Omental fat pad (tissue), 4 donors: ENCODE measurements around the gene KIF3B. TPM values are rescaled to one million over a fixed set of nuclear protein-coding genes. Genes with fewer than 3 reads are reported as not detected.
"Not testable (repeated sequence)": the region's sequence is repeated elsewhere in the genome, so short reads cannot be mapped to it uniquely, and the experiment has no call there.

Experiments used
- ATAC-seq: fragments of 150-250 bp; one replicate; pipeline ENCODE4 v1.9.1; 2016; ENCODE audit warnings: mild to moderate bottlenecking, moderate library complexity; ENCODE audit not compliant: low FRiP score
- DNase-seq: peaks from one replicate; pipeline ENCODE4 v3.0.0-alpha.2; 2019; ENCODE audit warnings: low spot score
- total RNA-seq, 4 donors: library from RNA; depleted of rRNA; stranded (reverse); fragments of >200 nt; gene quantifications; one replicate each; pipeline ENCODE4 v1.1.0, GENCODE V29; 2016
- TF ChIP-seq, protein P1 (sequence below), 3 donors: fragments of 450-650 bp; IDR thresholded peaks; one replicate each; pipeline ENCODE4 v1.5.1; 2016 to 2017; ENCODE audit warnings: antibody characterized with exemption in 3 of 3, mild to moderate bottlenecking in 3 of 3, moderate library complexity in 2 of 3

KIF3B gene
- total RNA-seq, 4 donors from 2014 or later = 19.9 to 25.4 (median 22.7) TPM

GRCh38 chr20:32350421-32350820 lies 73.0 kb downstream of the KIF3B start:
- no peak for ATAC-seq

DNA sequence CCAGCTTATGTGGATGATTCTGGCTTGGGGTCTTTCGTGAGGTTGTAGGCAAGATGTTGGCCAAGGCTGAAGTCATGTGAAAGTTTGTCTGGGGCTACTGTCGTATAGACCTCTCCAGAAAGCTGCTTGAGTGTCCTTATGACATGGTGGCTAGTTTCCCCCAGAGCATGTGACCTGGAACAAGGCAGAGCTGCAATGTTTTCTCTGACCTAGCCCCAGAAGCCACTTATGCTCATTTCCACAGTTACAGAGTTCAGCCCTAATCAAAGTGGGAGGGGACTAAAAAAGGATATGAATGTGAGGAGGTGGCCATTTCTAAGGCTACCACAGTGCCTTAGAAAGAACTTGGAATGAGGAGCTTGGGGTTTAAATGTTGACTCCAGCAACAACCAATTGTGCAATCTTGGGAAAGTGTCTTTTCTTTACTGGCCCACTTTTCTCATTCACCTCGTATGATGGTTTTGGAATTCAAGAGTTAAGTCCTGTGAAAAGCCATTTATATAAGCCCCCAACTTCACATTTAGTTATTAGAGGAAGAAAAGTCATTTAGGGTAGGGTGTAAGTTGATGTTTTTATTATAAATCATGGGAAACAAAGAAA lies 74.8 kb downstream of the KIF3B start:
- no peak for ATAC-seq
- TF ChIP-seq, protein P1, sequence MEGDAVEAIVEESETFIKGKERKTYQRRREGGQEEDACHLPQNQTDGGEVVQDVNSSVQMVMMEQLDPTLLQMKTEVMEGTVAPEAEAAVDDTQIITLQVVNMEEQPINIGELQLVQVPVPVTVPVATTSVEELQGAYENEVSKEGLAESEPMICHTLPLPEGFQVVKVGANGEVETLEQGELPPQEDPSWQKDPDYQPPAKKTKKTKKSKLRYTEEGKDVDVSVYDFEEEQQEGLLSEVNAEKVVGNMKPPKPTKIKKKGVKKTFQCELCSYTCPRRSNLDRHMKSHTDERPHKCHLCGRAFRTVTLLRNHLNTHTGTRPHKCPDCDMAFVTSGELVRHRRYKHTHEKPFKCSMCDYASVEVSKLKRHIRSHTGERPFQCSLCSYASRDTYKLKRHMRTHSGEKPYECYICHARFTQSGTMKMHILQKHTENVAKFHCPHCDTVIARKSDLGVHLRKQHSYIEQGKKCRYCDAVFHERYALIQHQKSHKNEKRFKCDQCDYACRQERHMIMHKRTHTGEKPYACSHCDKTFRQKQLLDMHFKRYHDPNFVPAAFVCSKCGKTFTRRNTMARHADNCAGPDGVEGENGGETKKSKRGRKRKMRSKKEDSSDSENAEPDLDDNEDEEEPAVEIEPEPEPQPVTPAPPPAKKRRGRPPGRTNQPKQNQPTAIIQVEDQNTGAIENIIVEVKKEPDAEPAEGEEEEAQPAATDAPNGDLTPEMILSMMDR (IDR thresholded peaks at IDR 0.05) = no peak

More at GRCh38 chr20:32350421-32350820, 73.0 kb downstream of the KIF3B start:
- TF ChIP-seq, protein P1 (IDR thresholded peaks at IDR 0.05) = no peak
- no peak for DNase-seq

DNA sequence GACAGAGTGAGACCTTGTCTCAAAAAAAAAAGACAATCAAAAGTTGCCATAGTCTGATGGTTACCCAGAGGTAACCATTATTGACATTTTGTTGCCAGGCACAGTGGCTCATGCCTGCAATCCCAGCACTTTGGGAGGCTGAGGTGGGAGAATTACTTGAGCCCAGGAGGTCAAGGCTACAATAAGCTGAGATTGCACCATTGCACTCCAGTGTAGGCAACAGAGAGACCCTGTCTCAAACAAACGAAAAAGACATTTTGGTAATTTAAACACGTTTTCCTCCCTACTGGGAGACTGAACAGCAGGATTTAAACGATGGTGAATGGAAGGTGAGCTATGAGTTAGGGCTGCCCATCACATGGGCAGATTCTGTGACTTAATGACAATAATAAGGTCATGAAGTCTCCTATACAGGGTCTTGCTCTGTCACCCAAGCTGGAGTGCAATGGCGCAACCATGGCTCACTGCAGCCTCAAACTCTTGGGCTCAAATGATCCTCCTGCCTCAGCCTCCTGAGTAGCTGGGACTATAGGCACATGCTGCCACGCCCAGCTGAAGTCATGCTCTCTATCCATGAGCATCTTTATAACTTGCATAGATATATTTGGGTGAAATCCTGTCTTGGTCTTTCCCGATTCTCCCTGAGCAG lies 76.5 kb downstream of the KIF3B start:
- TF ChIP-seq, protein P1 (IDR thresholded peaks at IDR 0.05) = no peak
- no peak for ATAC-seq

More for the DNA sequence above, 74.8 kb downstream of the KIF3B start:
- DNase-seq = no peak

GRCh38 chr20:32354592-32355416 lies 77.4 kb downstream of the KIF3B start:
- DNase-seq (no peak), ATAC-seq (no peak)
- TF ChIP-seq, protein P1 (IDR thresholded peaks at IDR 0.05) = no peak

More for the DNA sequence above, 76.5 kb downstream of the KIF3B start:
- DNase-seq = no peak

GRCh38 chr20:32355417-32355841 lies 78.0 kb downstream of the KIF3B start:
- TF ChIP-seq, protein P1 (IDR thresholded peaks at IDR 0.05) = no peak
- DNase-seq (no peak), ATAC-seq (no peak)

- not testable (repeated sequence) for ATAC-seq, DNase-seq
Measured at GRCh38 chr20:32355907-32356621, 78.6 kb downstream of the KIF3B start.
